B cell (primary cell): ENCODE results near the gene PLCL1. TPM values are rescaled to one million over a fixed set of nuclear protein-coding genes. Genes with fewer than 3 reads are reported as not detected.

Experiments used
- ATAC-seq: fragments of 200-7000 bp; cut with Tn5 transposase; one replicate; pipeline ENCODE4 v1.10.0; 2021; ENCODE audit warnings: low read depth, mild to moderate bottlenecking, moderate number of reproducible peaks, moderate library complexity
- CTCF ChIA-PET: fragments of 350-600 bp; sonication (Branson Sonifier 250); formaldehyde crosslinking; loops from one replicate; lab custom pipeline; 2021; ENCODE audit warnings: antibody characterized with exemption, inconsistent platforms; lab: Charles Lee
- POLR2A ChIA-PET: fragments of 350-600 bp; sonication (Branson Sonifier 250); formaldehyde crosslinking; loops from one replicate; lab custom pipeline; 2021; ENCODE audit warnings: antibody characterized with exemption; lab: Charles Lee
- DNase-seq: peaks from one replicate; pipeline ENCODE4 v3.0.0; 2013
- H2AFZ ChIP-seq: 2 replicates; pipeline ENCODE4 v1.6.1; 2012; ENCODE audit warnings: mild to moderate bottlenecking, low read depth, low read length; ENCODE audit not compliant: insufficient read depth, poor library complexity, severe bottlenecking
- H3K27ac ChIP-seq, 2 donors: 1 replicate in 1 of 2; 2 replicates in 1 of 2; pipeline ENCODE4 v1.5.1; 2012 to 2013; ENCODE audit warnings: low read length in 2 of 2, mild to moderate bottlenecking in 2 of 2, moderate library complexity in 1 of 2
- H3K27me3 ChIP-seq, 4 experiments: fragments of 200-600 bp in 1 of 4; sonication (generic) in 1 of 4; replicated peaks in 1 of 4; 1 replicate in 2 of 4; 2 replicates in 2 of 4; pipeline versions ENCODE4 v1.6.1 to v1.7.0; 2013 to 2016; ENCODE audit warnings: low read length in 3 of 4, mild to moderate bottlenecking in 2 of 4, mixed read lengths in 1 of 4, moderate library complexity in 1 of 4; ENCODE audit not compliant: insufficient read depth in 4 of 4, control insufficient read depth in 3 of 4; ENCODE audit errors: control extremely low read depth in 1 of 4
- H3K36me3 ChIP-seq, 2 experiments: replicated peaks in 1 of 2; 1 replicate in 1 of 2; 2 replicates in 1 of 2; pipeline versions ENCODE4 v1.6.1 to v1.7.1; 2013; ENCODE audit warnings: low read length in 1 of 2; ENCODE audit not compliant: insufficient read depth in 2 of 2, control insufficient read depth in 1 of 2; ENCODE audit errors: control extremely low read depth in 1 of 2, extremely low read depth in 1 of 2
- H3K4me1 ChIP-seq, 2 donors: fragments of 200-600 bp in 1 of 2; sonication (generic) in 1 of 2; 1 replicate in 1 of 2; 2 replicates in 1 of 2; pipeline versions ENCODE4 v1.5.1 to v1.6.1; 2013 to 2017; ENCODE audit warnings: low read length in 2 of 2; ENCODE audit not compliant: control insufficient read depth in 2 of 2, insufficient read depth in 2 of 2
- H3K4me2 ChIP-seq: replicated peaks from 2 replicates; pipeline ENCODE3; 2012; ENCODE audit warnings: mild to moderate bottlenecking, low read depth, low read length; ENCODE audit not compliant: poor library complexity, severe bottlenecking
- H3K4me3 ChIP-seq, 5 experiments: fragments of 200-600 bp in 1 of 5; sonication (generic) in 1 of 5; 1 replicate in 3 of 5; 2 replicates in 2 of 5; pipeline versions ENCODE4 v1.5.1 to v1.7.0; 2011 to 2016; ENCODE audit warnings: low read length in 4 of 5, mild to moderate bottlenecking in 4 of 5, low read depth in 2 of 5, control low read depth in 1 of 5, moderate library complexity in 1 of 5; ENCODE audit not compliant: insufficient read depth in 1 of 5; ENCODE audit errors: control extremely low read depth in 1 of 5, extremely low read depth in 1 of 5
- H3K79me2 ChIP-seq: fragments of 200-600 bp; sonication (generic); one replicate; pipeline ENCODE4 v1.6.0; 2016; ENCODE audit warnings: low read length; ENCODE audit not compliant: control insufficient read depth, insufficient read depth
- H3K9ac ChIP-seq: fragments of 200-600 bp; sonication (generic); 2 replicates; pipeline ENCODE4 v1.6.1; 2017; ENCODE audit warnings: mild to moderate bottlenecking, low read length, moderate library complexity
- H3K9me3 ChIP-seq, 3 donors: one replicate each; pipeline versions ENCODE4 v1.6.1 to v1.7.1; 2013; ENCODE audit warnings: low read length in 2 of 3; ENCODE audit not compliant: control insufficient read depth in 2 of 3, insufficient read depth in 1 of 3; ENCODE audit errors: control extremely low read depth in 1 of 3
- H4K20me1 ChIP-seq: 2 replicates; pipeline ENCODE4 v1.6.0; 2012; ENCODE audit warnings: mild to moderate bottlenecking, low read length; ENCODE audit not compliant: insufficient read depth, control insufficient read depth, poor library complexity, severe bottlenecking
- H3K27ac Mint-ChIP-seq: one replicate; pipeline ENCODE4 v1.8.0; 2021; ENCODE audit warnings: mixed read lengths
- H3K27me3 Mint-ChIP-seq: one replicate; pipeline ENCODE4 v1.8.0; 2021; ENCODE audit warnings: mixed read lengths
- H3K4me1 Mint-ChIP-seq: one replicate; pipeline ENCODE4 v1.8.0; 2021; ENCODE audit warnings: mixed read lengths
- H3K4me3 Mint-ChIP-seq: one replicate; pipeline ENCODE4 v1.8.0; 2021; ENCODE audit warnings: mixed read lengths
- H3K9me3 Mint-ChIP-seq: one replicate; pipeline ENCODE4 v1.8.0; 2022; ENCODE audit warnings: mixed read lengths; ENCODE audit not compliant: insufficient read depth
- EZH2 ChIP-seq: IDR thresholded peaks from 2 replicates; pipeline ENCODE4 v1.6.1; 2012; ENCODE audit warnings: borderline replicate concordance, low read depth, mild to moderate bottlenecking, moderate library complexity, low read length; ENCODE audit not compliant: insufficient read depth, poor library complexity, severe bottlenecking
- WGBS: methylation state at CpG from one replicate; pipeline ENCODE4 v1.1.5; 2013; ENCODE audit warnings: missing lambda C conversion rate; ENCODE audit not compliant: insufficient coverage; 5-methylcytosine and 5-hydroxymethylcytosine counted together
- intact Hi-C: fragments of 100-400 bp; cut with micrococcal nuclease; formaldehyde crosslinking; loops from one replicate; pipeline ENCODE4 v1.10.0; 2022
- polyA plus RNA-seq: library from polyadenylated mRNA; depleted of rRNA; stranded (reverse); fragments of >200 nt; gene quantifications from 2 replicates; pipeline ENCODE4 v1.2.3, GENCODE V29; 2012
- total RNA-seq, 2 donors: library from RNA; stranded (reverse); fragments of 120-200 nt in 1 of 2; gene quantifications; 1 replicate in 1 of 2; 2 replicates in 1 of 2; pipeline versions ENCODE4 v1.2.3 to v1.2.4, GENCODE V29; 2013 to 2022
- TF ChIP-seq, protein P1 (sequence below): fragments of 200-600 bp; IDR thresholded peaks from one replicate; pipeline ENCODE4 v1.8.0; 2022; ENCODE audit warnings: antibody characterized with exemption, mild to moderate bottlenecking

The PLCL1 gene
- total and polyA plus RNA-seq, 2 donors (not counting 1 experiment from before 2014, with no cell fraction given) = 0.07 to 0.25 TPM

DNA sequence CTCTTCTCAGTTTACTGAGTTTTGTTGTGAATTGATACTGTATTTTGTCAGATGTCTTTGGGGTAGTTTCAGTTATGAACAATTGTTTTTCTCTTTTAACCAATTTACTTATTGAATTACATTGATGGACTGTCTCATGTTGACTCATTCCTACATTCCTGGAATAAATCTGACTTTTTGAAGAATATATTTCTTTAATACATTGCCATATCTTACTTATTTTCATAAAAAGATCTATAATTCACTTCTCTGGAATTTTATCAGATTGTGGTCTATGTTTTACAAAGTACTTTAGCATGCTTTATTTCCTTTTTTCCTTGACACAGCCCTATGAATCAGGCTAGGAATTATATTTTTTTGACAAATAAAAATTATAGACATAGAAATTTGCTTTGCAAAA, 268.3 kb downstream of the PLCL1 start:
- Histone ChIP-seq H3K9ac (no peak overlapping the region), H3K4me2 (no peak overlapping the region), H3K27ac (no peak overlapping the region), H2AFZ (no peak overlapping the region), H3K27me3 (no peaks in the 10 kb centered on the region), H3K79me2 (no peaks in the 10 kb centered on the region), H3K9me3 (no peaks in the 10 kb centered on the region), H3K4me1 (no peaks in the 10 kb centered on the region), H4K20me1 (no peaks in the 10 kb centered on the region), H3K36me3 (no peaks in the 10 kb centered on the region), H3K4me3 (no peak overlapping the region)
- Mint-ChIP-seq H3K4me3 (no peak overlapping the region), H3K4me1 (no peaks in the 10 kb centered on the region), H3K27me3 (no peaks in the 10 kb centered on the region), H3K9me3 (no peaks in the 10 kb centered on the region), H3K27ac (no peak overlapping the region)
- ATAC-seq = no peak
- no peak for TF ChIP-seq EZH2
- TF ChIP-seq, protein P1, sequence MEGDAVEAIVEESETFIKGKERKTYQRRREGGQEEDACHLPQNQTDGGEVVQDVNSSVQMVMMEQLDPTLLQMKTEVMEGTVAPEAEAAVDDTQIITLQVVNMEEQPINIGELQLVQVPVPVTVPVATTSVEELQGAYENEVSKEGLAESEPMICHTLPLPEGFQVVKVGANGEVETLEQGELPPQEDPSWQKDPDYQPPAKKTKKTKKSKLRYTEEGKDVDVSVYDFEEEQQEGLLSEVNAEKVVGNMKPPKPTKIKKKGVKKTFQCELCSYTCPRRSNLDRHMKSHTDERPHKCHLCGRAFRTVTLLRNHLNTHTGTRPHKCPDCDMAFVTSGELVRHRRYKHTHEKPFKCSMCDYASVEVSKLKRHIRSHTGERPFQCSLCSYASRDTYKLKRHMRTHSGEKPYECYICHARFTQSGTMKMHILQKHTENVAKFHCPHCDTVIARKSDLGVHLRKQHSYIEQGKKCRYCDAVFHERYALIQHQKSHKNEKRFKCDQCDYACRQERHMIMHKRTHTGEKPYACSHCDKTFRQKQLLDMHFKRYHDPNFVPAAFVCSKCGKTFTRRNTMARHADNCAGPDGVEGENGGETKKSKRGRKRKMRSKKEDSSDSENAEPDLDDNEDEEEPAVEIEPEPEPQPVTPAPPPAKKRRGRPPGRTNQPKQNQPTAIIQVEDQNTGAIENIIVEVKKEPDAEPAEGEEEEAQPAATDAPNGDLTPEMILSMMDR = no peak
- intact Hi-C loops = no loop called here
- ChIA-PET POLR2A (no interaction called here), CTCF (no interaction called here)
- no peak for DNase-seq

DNA sequence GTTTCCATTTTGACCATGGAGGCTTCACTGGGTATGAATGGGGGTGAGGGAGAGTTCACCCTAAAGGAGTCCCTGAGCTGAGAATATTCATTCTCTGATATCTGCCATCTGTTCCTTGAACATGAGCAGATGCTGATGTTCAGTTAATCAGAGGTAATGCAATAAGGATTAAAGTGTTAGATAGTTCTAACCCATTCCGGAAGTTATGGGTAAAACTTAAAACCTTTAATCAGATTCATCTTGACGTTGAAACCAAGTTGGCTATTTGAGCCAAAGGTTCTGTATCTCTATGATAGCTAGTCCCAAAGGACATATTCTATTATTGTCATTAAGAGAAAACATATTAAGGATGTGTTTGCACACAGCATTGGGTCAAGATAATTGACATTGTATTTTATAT, 268.9 kb downstream of the PLCL1 start:
- no peaks in the 10 kb centered on the region for H3K79me2 ChIP-seq
- H3K4me2 ChIP-seq = no peak overlapping the region
- H3K9me3 Mint-ChIP-seq = no peaks in the 10 kb centered on the region
- POLR2A ChIA-PET = no interaction called here
- WGBS = no CpG with 5 or more reads among the region's 2 CpGs
- ATAC-seq (no peak), DNase-seq (no peak)
- H3K4me1 Mint-ChIP-seq = no peaks in the 10 kb centered on the region
- intact Hi-C loops = no loop called here
- no peak overlapping the region for H3K4me3 Mint-ChIP-seq
- H3K27me3 ChIP-seq = no peaks in the 10 kb centered on the region
- H2AFZ ChIP-seq = no peak overlapping the region
- no peaks in the 10 kb centered on the region for H3K36me3 ChIP-seq
- H3K9ac ChIP-seq = no peak overlapping the region
- CTCF ChIA-PET = no interaction called here
- no peak overlapping the region for H3K27ac Mint-ChIP-seq
- no peaks in the 10 kb centered on the region for H3K4me1 ChIP-seq
- no peaks in the 10 kb centered on the region for H3K27me3 Mint-ChIP-seq
- TF ChIP-seq, protein P1 = no peak
- TF ChIP-seq EZH2 = no peak
- no peaks in the 10 kb centered on the region for H3K9me3 ChIP-seq
- no peak overlapping the region for H3K27ac ChIP-seq
- H4K20me1 ChIP-seq = no peaks in the 10 kb centered on the region
- no peak overlapping the region for H3K4me3 ChIP-seq
